Fibroblast of skin of back (primary cell): Measurements from ENCODE around the gene MS4A15. TPM values are rescaled to one million over a fixed set of nuclear protein-coding genes. Genes with fewer than 3 reads are reported as not detected.
"Not testable (repeated sequence)": the region's sequence is repeated elsewhere in the genome, so short reads cannot be mapped to it uniquely, and the experiment has no call there.

Experiments used
- DNase-seq: peaks from one replicate; pipeline ENCODE4 v3.0.0-alpha.2; 2013
- polyA plus RNA-seq, 2 experiments: library from polyadenylated mRNA; unstranded; fragments of 120-200 nt; gene quantifications; one replicate each; pipeline ENCODE4 v1.2.1, GENCODE V29; 2013; ENCODE audit not compliant: insufficient read length in 2 of 2

Gene MS4A15, protein sequence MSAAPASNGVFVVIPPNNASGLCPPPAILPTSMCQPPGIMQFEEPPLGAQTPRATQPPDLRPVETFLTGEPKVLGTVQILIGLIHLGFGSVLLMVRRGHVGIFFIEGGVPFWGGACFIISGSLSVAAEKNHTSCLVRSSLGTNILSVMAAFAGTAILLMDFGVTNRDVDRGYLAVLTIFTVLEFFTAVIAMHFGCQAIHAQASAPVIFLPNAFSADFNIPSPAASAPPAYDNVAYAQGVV
- polyA plus RNA-seq (2013, experiment 1 of 2; ENCODE audit: insufficient read length), result not detected
- not detected for polyA plus RNA-seq (2013, experiment 2 of 2; ENCODE audit: insufficient read length)

DNA sequence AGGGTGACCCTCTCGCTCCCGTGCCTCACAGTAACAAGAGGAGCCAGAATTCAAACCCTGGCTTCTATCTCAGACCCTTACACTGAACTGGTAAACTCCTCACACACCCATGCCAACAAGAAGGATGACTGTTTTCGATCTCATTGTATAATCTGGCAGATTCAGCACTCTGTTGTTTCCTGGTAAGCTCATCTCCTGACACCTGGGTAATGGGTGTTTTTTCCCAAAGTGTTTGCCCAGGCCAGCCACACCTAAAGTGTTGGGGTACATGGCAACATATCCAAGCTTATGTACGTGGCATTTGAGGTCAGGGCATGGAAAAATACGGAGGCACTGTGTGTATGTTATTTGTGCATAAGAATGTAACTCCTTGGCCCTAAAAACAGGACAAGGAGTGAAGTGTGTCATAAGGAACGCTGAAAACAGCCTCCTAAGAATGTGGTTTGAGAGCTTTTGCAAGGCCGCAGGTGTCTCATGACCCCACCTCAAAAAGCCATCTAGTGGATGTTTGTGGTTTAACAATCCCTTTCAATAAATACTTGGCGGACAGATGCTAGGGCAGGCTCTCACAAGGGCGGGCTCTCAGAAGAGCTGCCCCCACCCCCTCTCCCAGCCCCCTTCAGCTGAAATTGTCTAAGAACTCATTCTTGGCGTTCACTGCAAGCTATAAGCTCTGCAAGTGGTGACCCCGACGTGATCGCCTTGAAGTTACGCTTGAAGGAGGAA lies at the start of gene MS4A15:
TSS of gene MS4A15 (plus strand) at position 561 of the 726 bp plus-strand sequence. CDS start 6,867 bp downstream, outside the sequence.
- no peak for DNase-seq

DNA sequence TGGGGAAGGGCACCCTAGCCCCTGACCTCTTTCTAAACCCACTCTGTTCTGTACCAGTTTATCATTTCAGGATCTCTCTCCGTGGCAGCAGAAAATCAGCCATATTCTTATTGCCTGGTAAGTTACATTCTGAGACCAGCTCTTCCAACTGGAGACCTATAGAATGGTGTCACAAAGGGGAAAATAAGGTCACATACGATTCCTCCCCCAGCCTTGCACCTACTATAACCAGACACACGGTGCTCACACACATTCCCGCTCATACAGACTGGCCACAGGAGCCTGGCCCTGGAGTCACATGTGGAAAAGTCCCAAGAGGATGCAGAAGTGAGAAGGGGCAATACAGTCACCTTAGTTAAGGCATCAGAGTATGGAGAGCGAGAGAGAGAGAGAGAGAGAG lies 49.7 kb upstream of the MS4A15 start:
- DNase-seq, result no peak

DNA sequence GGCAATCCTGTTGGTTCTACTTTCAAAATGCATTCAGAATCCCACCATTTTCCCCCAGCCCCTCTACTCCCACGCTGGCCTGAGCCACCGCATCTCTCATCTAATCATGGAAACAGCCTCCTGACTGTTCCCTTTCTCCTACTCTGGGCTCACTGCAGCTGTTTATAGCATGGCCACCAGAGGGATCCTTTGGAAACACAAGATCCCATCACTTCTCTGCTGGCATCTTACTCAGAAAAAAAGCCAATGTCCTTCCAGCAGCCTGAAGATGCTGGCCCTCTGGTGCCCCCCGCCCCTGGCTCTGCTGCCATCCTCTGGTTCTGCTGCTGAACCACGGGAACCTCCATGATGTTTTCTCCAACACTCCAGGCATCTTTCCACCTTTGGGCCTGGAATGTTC lies 46.2 kb upstream of the MS4A15 start:
- DNase-seq, result no peak

DNA sequence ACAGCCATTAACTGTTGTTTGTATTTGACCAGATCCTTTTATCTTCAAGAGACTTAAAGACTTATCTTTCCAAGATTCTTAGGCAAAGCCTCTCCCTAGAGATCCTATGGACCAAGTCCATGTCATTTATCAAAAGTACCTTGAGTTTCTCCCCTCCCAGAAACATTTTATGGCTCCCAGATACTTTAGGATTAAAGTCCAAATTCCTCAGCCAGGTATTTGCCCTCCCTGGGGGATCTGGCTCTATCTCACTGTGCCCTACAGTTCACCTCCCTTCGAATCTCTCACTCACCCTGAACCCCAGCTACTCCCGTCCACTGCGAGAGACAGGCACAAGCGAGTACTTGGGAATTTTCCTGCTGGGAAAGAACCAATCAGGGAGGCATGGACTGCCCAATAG lies 45.4 kb upstream of the MS4A15 start:
- DNase-seq, result no peak

DNA sequence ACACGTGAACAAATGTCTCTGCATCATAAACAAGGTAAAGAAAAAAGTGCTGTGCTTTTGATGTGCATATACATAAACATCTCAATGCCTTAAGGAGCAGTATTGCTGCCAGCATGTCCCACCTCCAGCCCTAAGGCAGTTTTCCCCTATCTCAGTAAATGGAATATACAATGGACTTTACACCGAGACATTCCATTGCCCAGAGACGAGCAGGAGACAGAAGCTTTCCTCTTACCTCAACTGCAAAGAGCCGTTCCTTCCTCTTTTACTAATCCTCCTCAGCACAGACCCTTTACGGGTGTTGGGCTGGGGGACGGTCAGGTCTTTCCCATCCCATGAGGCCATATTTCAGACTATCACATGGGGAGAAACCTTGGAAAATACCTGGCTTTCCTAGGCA lies 43.2 kb upstream of the MS4A15 start:
- DNase-seq, result not testable (repeated sequence)

DNA sequence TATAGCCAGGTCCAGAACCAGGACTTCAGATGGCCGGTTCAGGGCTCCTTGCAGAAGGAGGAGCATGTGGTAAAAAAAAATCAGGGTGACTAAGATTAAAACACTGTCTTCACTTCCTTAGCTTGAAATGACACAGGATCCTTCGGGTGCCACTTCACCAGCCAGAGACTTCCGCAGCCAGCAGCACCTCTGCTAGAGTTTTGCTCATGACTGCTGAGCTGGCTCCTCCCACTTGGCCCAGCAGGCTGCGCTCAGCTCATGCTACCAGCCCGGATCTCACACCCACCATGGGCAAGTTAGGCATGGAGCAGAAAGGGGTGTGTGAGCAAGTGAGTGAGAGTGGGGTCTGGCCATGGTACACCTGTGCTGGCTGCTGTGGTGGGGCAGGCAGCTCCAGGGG lies 38.7 kb upstream of the MS4A15 start:
- DNase-seq, result no peak

DNA sequence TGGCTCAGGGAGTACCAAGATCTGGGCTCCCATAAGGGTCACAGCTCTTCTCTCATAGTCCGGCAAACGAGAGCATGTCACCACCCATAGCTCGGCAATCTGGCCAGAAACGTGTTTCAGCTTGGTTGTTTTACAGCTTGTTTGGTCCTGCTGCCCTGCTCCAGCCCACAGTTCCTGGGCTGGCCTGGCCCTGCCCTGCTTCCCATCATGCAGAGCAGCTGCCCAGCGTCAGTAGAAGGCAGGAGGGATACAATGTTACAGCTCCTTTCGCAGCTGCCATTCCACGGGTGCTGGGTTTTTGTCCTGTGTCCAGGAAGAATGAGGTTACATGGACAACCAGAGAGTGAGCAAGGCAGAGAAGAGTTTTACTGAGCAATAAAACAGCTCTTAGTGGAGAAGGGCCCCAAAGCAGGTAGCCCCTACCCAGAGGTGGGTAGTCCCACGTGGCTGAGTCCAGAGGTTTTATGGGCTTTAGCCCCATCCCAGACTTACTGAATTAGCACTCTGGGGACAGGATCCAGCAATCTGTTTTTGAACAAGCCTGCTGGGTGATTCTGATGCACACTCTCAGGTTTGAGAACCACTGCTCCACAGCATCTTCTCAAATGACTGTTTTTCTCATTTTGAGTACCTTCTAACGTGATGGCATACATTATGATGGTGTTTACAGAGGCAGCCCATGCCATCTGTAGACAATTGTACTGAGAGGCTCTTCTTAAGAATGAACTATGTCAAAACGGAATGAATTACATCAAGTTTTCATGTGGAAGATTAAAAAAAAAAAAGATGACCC lies 37.9 kb upstream of the MS4A15 start:
- DNase-seq, result no peak

DNA sequence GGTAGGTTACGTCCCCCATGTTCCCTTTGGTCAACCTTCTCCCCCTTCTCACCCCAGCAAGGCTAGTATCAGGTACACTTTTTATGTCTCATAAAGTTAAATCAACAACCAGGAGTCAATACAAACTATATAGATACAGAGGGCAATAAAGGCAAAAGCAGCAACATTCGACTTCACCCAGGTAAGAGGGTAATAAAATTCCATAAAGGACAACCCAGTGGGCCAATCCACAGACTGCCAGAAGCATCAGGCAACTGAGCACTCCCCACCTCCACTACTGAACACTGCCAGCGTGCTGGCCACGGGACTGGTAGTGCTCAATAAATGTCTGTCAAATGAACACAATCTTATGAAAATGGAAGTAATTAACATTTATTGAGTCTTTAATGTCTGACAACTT lies 37.3 kb upstream of the MS4A15 start:
- DNase-seq, result no peak

DNA sequence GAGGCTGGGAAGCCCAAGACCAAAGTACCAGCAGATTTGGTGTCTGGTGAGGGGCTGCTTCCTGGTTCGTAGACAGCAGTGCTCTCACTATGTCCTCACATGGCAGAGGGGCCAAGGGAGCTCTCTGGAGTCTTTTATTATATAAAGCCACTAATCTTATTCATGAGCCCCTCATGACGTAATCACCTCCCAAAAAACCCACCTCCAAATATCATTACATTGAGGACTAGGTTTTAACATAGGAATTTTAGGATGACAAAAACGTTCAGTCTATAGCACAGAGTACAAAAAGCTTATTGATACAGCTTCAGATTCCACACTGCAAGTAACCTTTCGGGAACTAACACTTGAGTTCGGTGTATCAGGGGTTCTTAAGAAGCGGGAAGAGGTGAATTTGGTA lies 36.2 kb upstream of the MS4A15 start:
- no peak for DNase-seq

DNA sequence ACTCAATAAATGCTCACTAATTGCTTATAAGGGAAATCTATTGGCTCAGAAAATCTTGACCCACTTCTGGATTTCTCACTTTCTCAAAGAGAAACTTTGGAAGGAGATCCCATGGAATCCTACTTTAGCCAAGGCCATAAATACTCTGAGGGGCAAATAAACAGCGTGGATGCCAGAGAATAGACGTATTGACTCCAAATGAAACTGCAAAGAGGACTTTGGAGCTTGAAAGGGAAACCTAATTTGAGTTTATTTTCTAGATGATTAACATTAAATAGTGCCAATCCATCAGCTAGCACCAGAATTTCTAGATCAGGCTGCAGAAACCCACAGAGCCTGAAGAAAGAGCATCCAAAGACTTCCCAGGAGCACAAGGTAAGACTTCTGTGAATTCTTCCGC lies 32.2 kb upstream of the MS4A15 start, which contains the start of gene MS4A18:
TSS of gene MS4A18 (plus strand) at position 301 of the 400 bp plus-strand sequence.
- DNase-seq, result no peak

DNA sequence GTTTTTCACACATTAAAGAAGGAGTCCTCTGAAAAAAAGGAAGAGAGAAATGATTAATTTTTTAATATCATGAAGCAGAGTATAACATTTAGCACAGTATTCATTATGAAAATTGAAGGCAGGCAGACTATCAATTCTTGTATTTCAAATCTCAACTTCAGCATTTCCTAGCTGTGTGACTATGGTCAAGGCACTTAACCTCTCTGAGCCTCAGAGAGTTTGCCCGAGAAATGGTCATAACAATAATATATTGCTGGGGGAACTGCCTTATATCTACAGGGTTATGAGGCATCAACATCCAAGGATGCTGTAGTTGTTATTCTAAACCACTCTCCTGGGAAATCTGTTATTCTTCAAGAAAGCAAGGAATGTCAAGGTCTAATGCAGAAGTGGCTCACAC lies 31.1 kb upstream of the MS4A15 start:
- no peak for DNase-seq

DNA sequence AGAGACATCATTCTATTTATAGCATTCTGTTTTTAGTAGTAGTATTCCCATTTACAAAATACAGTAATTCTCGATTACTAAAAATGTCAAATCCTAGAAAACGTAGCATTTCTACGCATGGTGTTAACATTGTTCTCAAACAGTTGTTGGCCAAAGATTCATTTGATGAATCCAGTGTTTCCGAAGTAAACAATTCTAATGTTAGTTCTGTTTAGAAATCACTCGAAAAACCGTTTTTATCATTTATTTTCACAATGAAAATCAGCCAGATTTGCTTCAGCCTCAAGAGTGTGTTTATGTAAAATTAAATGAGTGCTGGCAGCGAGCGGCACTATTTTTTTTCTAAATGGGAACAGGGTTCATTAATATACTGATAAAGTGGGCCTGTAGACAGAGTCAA lies 25.1 kb upstream of the MS4A15 start:
- no peak for DNase-seq

DNA sequence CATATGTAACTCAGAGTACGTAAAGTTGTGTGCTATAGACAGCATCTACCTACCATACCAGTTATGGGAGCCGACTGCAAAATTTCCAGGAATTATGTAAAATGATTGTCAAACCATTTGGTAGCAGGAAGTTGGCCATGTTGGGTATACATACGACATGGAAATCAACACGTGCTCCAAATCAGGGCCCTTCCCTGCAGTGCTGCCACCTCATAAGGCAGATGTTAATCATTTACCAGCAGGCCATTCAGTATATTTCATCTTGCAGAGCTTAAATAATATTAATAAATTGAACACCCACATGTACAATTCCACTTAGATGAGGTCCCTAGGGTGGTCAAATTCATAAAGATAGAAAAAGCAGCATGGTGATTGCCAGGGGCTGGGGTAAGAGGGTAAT lies 22.4 kb upstream of the MS4A15 start:
- no peak for DNase-seq

DNA sequence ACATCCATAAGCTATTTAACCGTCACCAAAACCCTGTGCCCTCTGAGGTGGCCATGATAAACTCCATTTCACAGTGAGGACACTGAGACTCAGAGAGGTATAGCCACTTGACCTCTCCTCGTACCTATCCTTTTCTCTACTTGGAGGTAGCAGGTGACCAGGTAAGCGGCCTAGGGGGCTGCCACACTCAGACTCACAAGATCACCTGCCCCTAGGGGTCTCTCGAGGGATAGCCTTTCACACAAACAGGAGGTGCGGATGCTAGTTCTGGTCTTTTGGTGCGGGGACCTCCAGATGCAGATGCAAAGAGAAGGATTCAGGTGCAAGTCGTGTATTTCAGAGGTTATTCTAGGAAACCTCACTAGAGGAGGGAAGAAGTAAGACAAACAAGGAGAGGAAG lies 17.6 kb upstream of the MS4A15 start:
- no peak for DNase-seq

DNA sequence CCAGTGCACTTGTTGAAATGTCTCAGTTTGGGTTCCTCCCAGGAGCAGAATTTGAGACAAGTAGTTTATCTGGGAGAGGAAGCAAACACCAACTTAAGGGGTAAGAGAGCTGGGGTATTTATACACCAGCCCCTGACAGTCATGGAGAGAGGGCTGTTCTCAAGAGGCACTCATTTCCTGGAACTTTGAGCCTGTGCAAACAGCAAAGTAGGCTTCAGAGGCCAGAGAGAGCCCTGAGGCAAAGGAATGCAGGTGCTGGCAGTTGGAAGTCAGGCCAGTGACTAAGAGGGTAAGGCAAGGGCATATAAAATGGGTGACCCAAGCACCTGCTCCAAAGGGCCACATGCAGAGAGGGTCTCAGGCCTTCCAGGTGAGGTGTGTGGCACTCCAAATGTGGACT lies 16.1 kb upstream of the MS4A15 start:
- no peak for DNase-seq

DNA sequence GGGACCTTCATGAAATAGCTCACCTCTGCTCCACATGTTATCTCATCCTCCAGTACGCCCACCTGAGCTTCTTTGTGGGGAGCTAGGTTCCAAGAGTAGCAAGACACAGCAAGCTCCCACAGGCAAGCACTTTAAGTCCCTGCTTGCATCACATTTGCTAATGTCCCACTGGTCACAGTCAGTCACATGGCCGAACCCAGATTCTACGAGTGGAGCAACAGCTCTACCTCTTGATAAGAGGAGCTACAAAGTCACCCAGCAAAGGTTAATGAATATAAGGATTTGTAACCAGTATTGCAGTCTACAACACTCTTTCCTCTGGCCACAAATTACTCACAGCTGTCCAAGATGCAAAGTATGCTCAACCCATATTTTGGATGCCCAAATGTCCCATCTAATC lies 15.2 kb upstream of the MS4A15 start:
- DNase-seq, result no peak

DNA sequence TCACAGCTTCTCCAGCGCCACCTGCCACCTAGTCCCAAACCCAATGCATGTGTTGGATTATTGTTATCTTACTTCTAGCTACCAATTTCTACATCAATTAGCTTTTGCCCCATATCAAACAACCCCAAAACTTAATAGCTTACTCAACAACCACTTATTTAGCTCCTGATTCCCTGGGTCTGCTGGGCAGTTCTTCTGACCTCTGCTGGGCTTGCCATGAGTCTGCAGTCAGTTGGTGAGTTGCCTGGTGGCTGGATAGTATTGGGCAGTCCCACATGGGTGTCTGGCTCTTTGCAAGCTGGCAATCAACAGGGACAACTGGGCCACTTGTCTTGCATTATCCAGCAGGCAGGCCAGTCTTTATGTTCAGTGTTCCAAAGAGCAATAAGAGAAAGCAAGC lies 13.6 kb upstream of the MS4A15 start:
- DNase-seq, result no peak

DNA sequence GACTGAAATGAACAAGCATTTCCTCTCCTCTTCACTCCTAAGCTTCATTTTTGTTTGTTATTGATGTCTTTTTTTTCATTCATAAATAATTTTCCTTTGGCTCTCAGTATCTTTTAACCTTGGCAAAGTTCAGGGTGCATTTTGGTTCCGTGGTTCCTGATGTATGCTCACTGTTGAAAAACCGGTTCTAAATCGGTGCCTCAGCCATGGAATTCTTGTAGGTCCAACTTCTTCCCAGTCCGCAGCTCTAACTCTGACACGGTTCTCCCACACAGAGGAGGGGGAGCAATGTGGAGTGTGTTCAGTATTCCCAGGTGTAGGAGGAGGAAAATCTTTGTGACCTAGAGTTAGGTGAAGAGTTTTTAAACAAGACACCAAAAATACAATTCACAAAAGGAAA lies 12.6 kb upstream of the MS4A15 start:
- DNase-seq, result no peak

DNA sequence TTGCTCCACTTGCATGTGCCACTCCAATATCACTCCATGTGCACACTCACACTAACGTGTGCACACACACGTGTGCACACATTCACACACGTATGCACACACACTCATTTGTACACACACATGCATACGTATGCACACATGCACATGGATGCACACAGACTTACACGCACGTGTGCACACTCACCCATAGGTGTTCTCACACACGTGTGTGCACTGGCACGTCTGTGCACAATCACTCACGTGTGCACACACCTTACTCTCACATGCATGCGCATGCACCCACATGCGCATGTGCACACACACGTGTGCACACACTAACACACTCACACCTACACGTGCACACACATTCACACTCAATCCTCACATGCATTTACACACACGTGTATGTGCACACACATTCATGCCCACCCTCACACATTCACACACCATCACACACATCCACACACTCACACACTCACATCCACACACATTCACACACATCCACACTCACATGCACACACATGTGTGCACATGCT lies 9.3 kb upstream of the MS4A15 start:
- DNase-seq, result no peak

DNA sequence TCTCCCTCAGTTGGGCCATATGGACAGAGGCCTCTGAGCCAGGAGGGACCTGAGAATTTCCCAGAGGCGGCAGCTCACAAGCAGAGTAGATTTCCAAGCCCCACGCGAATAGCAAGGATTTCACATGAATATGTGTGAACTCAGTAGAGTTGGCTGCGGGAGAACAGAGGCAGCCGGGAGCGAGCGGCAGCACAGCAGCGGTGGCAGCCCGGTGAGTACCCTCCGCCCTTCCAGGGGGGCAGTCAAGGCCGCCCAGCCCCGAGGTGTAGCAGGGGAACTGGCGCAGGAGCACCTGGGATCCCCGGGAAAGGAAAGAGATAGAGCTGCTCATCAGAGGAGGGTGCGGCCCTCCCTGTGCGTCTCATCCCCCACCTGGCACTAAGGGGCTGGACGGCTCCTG lies 8.4 kb upstream of the MS4A15 start:
- no peak for DNase-seq

DNA sequence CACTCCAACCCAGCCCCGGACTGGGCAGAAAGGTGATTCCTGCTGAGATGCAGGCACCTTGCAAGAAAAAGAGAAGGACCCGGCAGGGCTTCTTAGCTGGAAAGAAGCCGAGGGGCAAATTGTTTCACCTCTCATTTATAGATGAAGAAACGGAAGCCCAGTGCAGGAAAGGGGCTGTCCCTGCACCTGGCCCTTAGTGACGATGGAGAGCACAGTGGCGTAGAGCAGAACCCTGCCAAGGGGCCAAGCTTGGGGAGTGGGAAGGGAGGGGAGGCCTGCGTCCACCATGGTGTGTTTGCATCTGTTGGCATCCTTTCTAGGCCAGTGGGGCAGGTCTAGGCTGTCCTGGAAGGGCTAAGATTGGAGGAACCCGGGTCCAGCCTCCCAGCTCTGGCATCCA lies 7.8 kb upstream of the MS4A15 start:
- DNase-seq, result no peak

DNA sequence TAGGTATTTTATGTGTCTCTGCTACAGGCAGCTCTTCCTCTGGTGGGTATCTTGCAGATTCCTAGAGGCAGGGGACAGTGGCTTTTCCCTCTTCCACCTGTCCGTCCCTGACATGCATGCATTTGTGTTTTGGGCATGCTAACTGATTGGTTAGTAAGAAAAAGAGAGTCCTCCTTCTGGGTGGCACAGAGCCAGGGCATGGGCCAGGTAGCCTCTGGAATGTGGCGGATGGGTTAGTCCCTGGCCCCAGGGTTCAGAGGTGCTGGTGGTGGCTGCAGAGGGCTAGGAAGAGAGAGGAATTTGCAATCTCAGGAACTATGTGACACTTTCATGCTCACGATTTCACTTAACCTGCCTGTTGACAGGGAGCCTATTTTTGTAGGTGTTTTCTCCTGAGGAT lies 5.8 kb upstream of the MS4A15 start:
- DNase-seq, result no peak

DNA sequence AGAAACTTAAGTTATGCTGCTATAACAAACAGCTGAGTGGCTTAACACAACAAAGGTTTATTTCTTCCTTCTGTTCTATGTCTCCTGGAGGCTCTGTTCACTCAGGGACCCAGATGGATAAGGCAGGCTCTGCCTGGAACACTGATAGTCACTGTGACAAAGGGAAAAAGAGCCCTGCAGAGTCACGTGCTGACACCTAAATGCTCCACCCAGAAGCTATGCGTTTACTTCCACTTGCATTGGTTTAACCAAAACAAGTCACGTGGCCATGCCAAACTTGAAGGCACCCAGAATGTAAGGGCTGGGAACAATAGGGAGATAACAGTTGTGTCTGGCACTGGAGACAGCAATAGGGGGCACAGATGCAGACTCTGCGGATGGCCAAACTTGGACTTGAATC lies 3.4 kb upstream of the MS4A15 start:
- DNase-seq, result no peak
